KMS-11 (cell line): ENCODE data around the gene SPATA31E1.

ENCODE experiments used
- H2AFZ ChIP-seq: fragments of 200-600 bp; sonication (generic); 2 replicates; pipeline ENCODE4 v1.6.1; 2016; ENCODE audit warnings: antibody characterized with exemption, mixed run types, low read depth
- H3K27ac ChIP-seq: fragments of 200-600 bp; sonication (generic); 2 replicates; pipeline ENCODE4 v1.6.1; 2016; ENCODE audit warnings: mild to moderate bottlenecking, mixed run types
- H3K27me3 ChIP-seq: fragments of 200-600 bp; sonication (generic); 2 replicates; pipeline ENCODE4 v1.6.1; 2017; ENCODE audit warnings: mild to moderate bottlenecking, low read depth, mixed run types, moderate library complexity; ENCODE audit not compliant: insufficient read depth
- H3K36me3 ChIP-seq: fragments of 200-600 bp; sonication (generic); 2 replicates; pipeline ENCODE4 v1.6.1; 2017; ENCODE audit warnings: mild to moderate bottlenecking, mixed run types; ENCODE audit not compliant: insufficient read depth
- H3K4me1 ChIP-seq: fragments of 200-600 bp; sonication (generic); 2 replicates; pipeline ENCODE4 v1.6.1; 2016; ENCODE audit warnings: mild to moderate bottlenecking, low read depth, mixed run types; ENCODE audit not compliant: poor library complexity, severe bottlenecking
- H3K4me2 ChIP-seq: fragments of 200-600 bp; sonication (generic); 2 replicates; pipeline ENCODE4 v1.7.0; 2016; ENCODE audit warnings: mild to moderate bottlenecking, mixed run types
- H3K4me3 ChIP-seq: fragments of 200-600 bp; sonication (generic); IDR thresholded peaks from 2 replicates; pipeline ENCODE4 v1.6.1; 2017; ENCODE audit warnings: low read depth, low read length, mixed read lengths; ENCODE audit not compliant: insufficient read depth
- H3K79me2 ChIP-seq: fragments of 200-600 bp; sonication (generic); 2 replicates; pipeline ENCODE4 v1.6.1; 2016; ENCODE audit warnings: low read depth, mixed run types; ENCODE audit not compliant: insufficient read depth
- H3K9ac ChIP-seq: fragments of 200-600 bp; sonication (generic); 2 replicates; pipeline ENCODE4 v1.6.1; 2016; ENCODE audit warnings: mild to moderate bottlenecking, mixed run types
- H4K20me1 ChIP-seq: fragments of 200-600 bp; sonication (generic); 2 replicates; pipeline ENCODE4 v1.6.1; 2016; ENCODE audit warnings: mild to moderate bottlenecking, mixed run types; ENCODE audit not compliant: insufficient read depth
- CTCF ChIP-seq: fragments of 200-600 bp; sonication (generic); conservative IDR thresholded peaks from 2 replicates; pipeline ENCODE4 v1.6.1; 2017; ENCODE audit warnings: low read depth, mild to moderate bottlenecking, antibody characterized with exemption, low read length, moderate library complexity, mixed read lengths

Gene SPATA31E1

DNA sequence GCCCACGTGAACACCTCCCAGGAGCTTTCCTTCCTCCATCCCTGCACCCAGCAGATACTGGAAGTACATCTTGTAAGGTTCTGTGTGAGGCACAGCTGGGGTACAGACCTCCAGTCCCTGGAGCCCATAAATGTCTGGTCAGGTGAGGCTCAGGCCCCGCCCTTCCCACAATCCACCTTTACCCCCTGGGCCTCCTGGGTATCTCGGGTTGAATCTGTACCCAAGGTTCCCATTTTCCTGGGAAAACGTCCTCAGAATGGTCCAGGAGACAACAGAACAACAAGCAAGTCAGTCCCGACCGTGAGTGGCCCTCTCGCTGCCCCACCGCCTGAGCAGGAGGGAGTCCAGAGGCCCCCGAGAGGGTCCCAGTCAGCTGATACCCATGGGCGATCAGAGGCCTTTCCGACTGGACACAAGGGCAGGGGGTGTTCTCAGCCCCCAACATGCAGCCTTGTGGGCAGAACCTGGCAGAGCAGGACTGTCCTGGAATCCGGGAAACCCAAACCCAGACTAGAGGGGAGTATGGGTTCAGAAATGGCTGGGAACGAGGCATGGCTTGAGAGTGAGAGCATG is 4.3 kb downstream of the SPATA31E1 start:
- H3K4me2 ChIP-seq: no peak overlapping the region
- H2AFZ ChIP-seq: no peak overlapping the region
- peaks cover 18% of the 10 kb centered on the region for H3K4me1 ChIP-seq
- H3K4me3 ChIP-seq: no peak overlapping the region
- H3K27me3 ChIP-seq: no peaks in the 10 kb centered on the region
- H3K9ac ChIP-seq: no peak overlapping the region
- no peaks in the 10 kb centered on the region for H4K20me1 ChIP-seq
- H3K27ac ChIP-seq: no peak overlapping the region
- H3K36me3 ChIP-seq: no peaks in the 10 kb centered on the region
- no peaks in the 10 kb centered on the region for H3K79me2 ChIP-seq
- no peak for TF ChIP-seq CTCF

GRCh38 chr9:87887661-87888480 is 5.2 kb downstream of the SPATA31E1 start:
- TF ChIP-seq CTCF: no peak
- H3K9ac ChIP-seq: no peak overlapping the region
- H3K27ac ChIP-seq: no peak overlapping the region
- peaks cover 23% of the 10 kb centered on the region for H3K4me1 ChIP-seq
- H3K79me2 ChIP-seq: no peaks in the 10 kb centered on the region
- no peaks in the 10 kb centered on the region for H3K27me3 ChIP-seq
- no peak overlapping the region for H3K4me3 ChIP-seq
- H3K36me3 ChIP-seq: no peaks in the 10 kb centered on the region
- H2AFZ ChIP-seq: no peak overlapping the region
- no peak overlapping the region for H3K4me2 ChIP-seq
- H4K20me1 ChIP-seq: no peaks in the 10 kb centered on the region

DNA sequence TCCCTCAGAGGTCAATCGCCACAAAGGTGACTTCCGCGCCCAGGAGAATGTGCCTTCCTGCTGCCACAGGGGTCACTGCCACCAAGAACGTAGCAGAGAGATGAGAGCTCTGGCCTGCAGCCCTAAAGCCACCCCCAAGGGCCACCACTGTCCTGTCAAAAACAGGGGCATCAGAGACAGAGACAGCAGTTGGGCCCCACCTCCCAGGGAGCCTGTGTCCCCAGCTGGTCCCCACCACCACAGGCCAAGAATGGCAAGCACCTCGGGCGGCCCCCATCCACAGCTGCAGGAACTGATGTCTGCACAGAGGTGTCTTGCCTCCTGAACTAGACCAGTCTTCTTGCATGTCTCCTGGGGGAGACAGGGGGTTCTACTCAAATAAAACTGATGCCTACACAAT is 5.8 kb downstream of the SPATA31E1 start:
- Histone ChIP-seq H3K9ac (no peak overlapping the region), H3K79me2 (no peaks in the 10 kb centered on the region), H3K4me1 (peaks cover 27% of the 10 kb centered on the region), H3K4me3 (no peak overlapping the region), H3K4me2 (no peak overlapping the region), H2AFZ (no peak overlapping the region), H3K36me3 (no peaks in the 10 kb centered on the region), H3K27ac (no peak overlapping the region), H3K27me3 (no peaks in the 10 kb centered on the region), H4K20me1 (no peaks in the 10 kb centered on the region)
- TF ChIP-seq CTCF: no peak

DNA sequence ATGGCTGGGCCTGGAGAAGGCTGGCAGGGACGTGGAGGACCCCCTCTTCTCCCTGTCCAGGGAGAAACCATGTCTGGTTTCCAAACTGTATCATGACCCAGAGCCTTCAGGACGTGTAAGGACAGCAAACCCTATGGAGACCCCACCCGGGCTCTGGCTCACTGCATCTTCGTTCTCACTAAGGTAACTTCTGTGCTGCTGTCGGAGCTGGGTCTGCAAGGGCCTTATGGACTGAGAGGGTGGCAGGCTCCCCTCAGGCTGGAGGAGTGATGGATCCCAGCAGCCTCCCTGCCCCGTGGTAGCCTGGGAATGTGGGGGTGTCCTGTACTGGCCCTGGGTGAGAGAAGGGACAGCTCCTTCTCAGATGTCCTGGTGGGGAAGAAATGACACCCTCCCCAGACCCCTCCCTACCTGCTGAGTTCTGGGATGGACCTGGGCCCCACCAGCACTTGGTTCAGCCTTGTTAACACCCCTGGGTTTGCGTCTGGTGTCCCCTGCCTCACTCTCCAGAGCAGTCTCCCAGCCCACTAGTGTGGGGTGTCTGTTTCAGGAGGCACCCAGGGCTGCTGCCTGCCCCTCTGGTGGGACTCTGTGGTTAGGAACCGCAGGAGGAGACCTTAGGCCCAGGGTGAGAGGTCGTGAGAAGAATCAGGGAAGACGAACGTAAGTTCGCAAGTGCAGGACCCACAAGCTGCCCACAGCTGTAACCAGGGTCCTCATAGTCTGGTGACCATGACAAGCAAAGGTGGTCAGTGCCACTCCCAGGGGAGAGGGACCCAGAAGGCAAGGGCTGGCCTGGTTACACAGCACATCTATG is 6.6 kb downstream of the SPATA31E1 start:
- no peak overlapping the region for H3K27ac ChIP-seq
- TF ChIP-seq CTCF: no peak

More for the DNA sequence above, 6.6 kb downstream of the SPATA31E1 start:
- Histone ChIP-seq H3K9ac (no peak overlapping the region), H4K20me1 (no peaks in the 10 kb centered on the region), H3K4me3 (no peak overlapping the region), H3K4me1 (peaks cover 35% of the 10 kb centered on the region), H3K79me2 (no peaks in the 10 kb centered on the region), H3K4me2 (no peak overlapping the region), H3K36me3 (no peaks in the 10 kb centered on the region), H2AFZ (no peak overlapping the region), H3K27me3 (no peaks in the 10 kb centered on the region)
